ENCODE measurements around the gene SMR3A.

The SMR3A gene

GRCh38 chr4:70360460-70360859, at the start of gene SMR3A:
Gene SMR3A, plus strand, starts transcription at chr4:70360760. Its CDS starts 1,356 bp downstream, at chr4:70362116.
- in situ Hi-C loops (cut with MboI; ENCODE audit: low sequenced_read_pairs): no loop called here

GRCh38 chr4:70313736-70314135, 46.8 kb upstream of the SMR3A start:
- in situ Hi-C loops (cut with MboI; ENCODE audit: low sequenced_read_pairs): no loop called here

- in situ Hi-C loops (cut with MboI; ENCODE audit: low sequenced_read_pairs): no loop called here
These were observed 44.6 kb upstream of the SMR3A start for GRCh38 chr4:70315928-70316327.

GRCh38 chr4:70326052-70326451, 34.5 kb upstream of the SMR3A start:
- in situ Hi-C loops (cut with MboI; ENCODE audit: low sequenced_read_pairs): no loop called here

GRCh38 chr4:70334681-70335080, 25.9 kb upstream of the SMR3A start, which contains the start of gene CABS1:
Gene CABS1, plus strand, starts transcription at chr4:70334981. Its CDS starts 59 bp downstream, at chr4:70335040.
- in situ Hi-C loops (cut with MboI; ENCODE audit: low sequenced_read_pairs): no loop called here

GRCh38 chr4:70336043-70336442, 24.5 kb upstream of the SMR3A start:
- in situ Hi-C loops (cut with MboI; ENCODE audit: low sequenced_read_pairs): no loop called here

GRCh38 chr4:70337886-70338420, 22.6 kb upstream of the SMR3A start:
- in situ Hi-C loops (cut with MboI; ENCODE audit: low sequenced_read_pairs): no loop called here

GRCh38 chr4:70356185-70356584, 4.4 kb upstream of the SMR3A start:
- in situ Hi-C loops (cut with MboI; ENCODE audit: low sequenced_read_pairs): no loop called here

GRCh38 chr4:70359115-70359661, 1.4 kb upstream of the SMR3A start:
- in situ Hi-C loops (cut with MboI; ENCODE audit: low sequenced_read_pairs): no loop called here

- in situ Hi-C loops (cut with MboI; ENCODE audit: low sequenced_read_pairs): no loop called here
These were observed 3.4 kb downstream of the SMR3A start for GRCh38 chr4:70364002-70364401.

GRCh38 chr4:70365479-70365878, 4.9 kb downstream of the SMR3A start:
- in situ Hi-C loops (cut with MboI; ENCODE audit: low sequenced_read_pairs): no loop called here

GRCh38 chr4:70367813-70368212, 7.3 kb downstream of the SMR3A start:
- in situ Hi-C loops (cut with MboI; ENCODE audit: low sequenced_read_pairs): no loop called here

GRCh38 chr4:70371987-70372386, 11.4 kb downstream of the SMR3A start:
- in situ Hi-C loops (cut with MboI; ENCODE audit: low sequenced_read_pairs): no loop called here

- in situ Hi-C loops (cut with MboI; ENCODE audit: low sequenced_read_pairs): no loop called here
These were observed 12.2 kb downstream of the SMR3A start for GRCh38 chr4:70372760-70373159.

- in situ Hi-C loops (cut with MboI; ENCODE audit: low sequenced_read_pairs): no loop called here
These were observed 20.0 kb downstream of the SMR3A start for GRCh38 chr4:70380578-70380977.

- in situ Hi-C loops (cut with MboI; ENCODE audit: low sequenced_read_pairs): no loop called here
These were observed 22.2 kb downstream of the SMR3A start, which contains the start of gene SMR3B for GRCh38 chr4:70382691-70383181. Gene SMR3B, plus strand, starts transcription at chr4:70383131. Its CDS starts 1,380 bp downstream, at chr4:70384511.

- in situ Hi-C loops (cut with MboI; ENCODE audit: low sequenced_read_pairs): no loop called here
These were observed 31.7 kb downstream of the SMR3A start for GRCh38 chr4:70392057-70392776.

GRCh38 chr4:70397580-70397979, 37.0 kb downstream of the SMR3A start, which contains the start of gene OPRPN:
Gene OPRPN, plus strand, starts transcription at chr4:70397940. Its CDS starts 1,346 bp downstream, at chr4:70399286.
- in situ Hi-C loops (cut with MboI; ENCODE audit: low sequenced_read_pairs): no loop called here

- in situ Hi-C loops (cut with MboI; ENCODE audit: low sequenced_read_pairs): no loop called here
These were observed 38.8 kb downstream of the SMR3A start for GRCh38 chr4:70399319-70399718.

GRCh38 chr4:70402762-70403161, 42.2 kb downstream of the SMR3A start:
- in situ Hi-C loops (cut with MboI; ENCODE audit: low sequenced_read_pairs): no loop called here

- in situ Hi-C loops (cut with MboI; ENCODE audit: low sequenced_read_pairs): no loop called here
These were observed 45.2 kb downstream of the SMR3A start for GRCh38 chr4:70405765-70406164.

All from HL-60/S4 (cell line).